K562 (cell line): ENCODE results near the gene NKX2-1. TPM values are rescaled to one million over a fixed set of nuclear protein-coding genes. Genes with fewer than 3 reads are reported as not detected.

ENCODE experiments used
- GATAD2A ChIP-seq: fragments of 450-650 bp; IDR thresholded peaks from 2 replicates; pipeline ENCODE4 v1.6.1; 2017
- HNRNPH1 ChIP-seq: fragments of 200-400 bp; formaldehyde crosslinking; optimal IDR thresholded peaks from 2 replicates; pipeline ENCODE3; 2017; ENCODE audit warnings: low read depth, mild to moderate bottlenecking, low read length, moderate library complexity
- KLF10 ChIP-seq: fragments of 250-450 bp; sonication (Bioruptor Pico); IDR thresholded peaks from 2 replicates; pipeline ENCODE4 v1.6.1; 2021; ENCODE audit warnings: matching md5 sums
- RFX1 ChIP-seq: fragments of 450-650 bp; IDR thresholded peaks from 2 replicates; pipeline ENCODE4 v1.6.1; 2016; ENCODE audit warnings: mild to moderate bottlenecking, moderate library complexity
- ZBTB8A ChIP-seq: fragments of 450-650 bp; IDR thresholded peaks from 2 replicates; pipeline ENCODE4 v1.6.1; 2018; ENCODE audit warnings: mild to moderate bottlenecking, moderate library complexity; ENCODE audit not compliant: partially characterized antibody
- ZNF24 ChIP-seq: fragments of 450-650 bp; IDR thresholded peaks from 2 replicates; pipeline ENCODE4 v1.6.1; 2016
- polyA plus RNA-seq, 8 experiments: library from polyadenylated mRNA; depleted of rRNA in 4 of 8; stranded (reverse) in 5 of 8; unstranded in 3 of 8; fragments of >200 nt; fragmentation: Nextera tagmentation in 2 of 8; fragmentation: Illumina TruSeq in 1 of 8; extraction: Ambion mirVana in 2 of 8; extraction: Trizol in 1 of 8; gene quantifications; 2 replicates each; pipeline versions ENCODE4 v1.2.1 to v1.2.3, GENCODE V29; 2011 to 2014; ENCODE audit warnings: inconsistent platforms in 1 of 8, missing spikeins in 1 of 8
- total RNA-seq, 7 experiments: library from RNA; depleted of rRNA in 6 of 7; stranded (reverse); fragments of >200 nt in 6 of 7; fragmentation: Illumina TruSeq in 2 of 7; extraction: Trizol in 2 of 7; gene quantifications; 2 replicates each; pipeline versions ENCODE4 v1.2.1 to v1.2.3, GENCODE V29; 2011 to 2021; ENCODE audit warnings: low replicate concordance in 1 of 7
- TF ChIP-seq, protein P1 (sequence below), 2 experiments: fragments of 150-350 bp in 1 of 2; IDR thresholded peaks; 2 replicates each; pipeline ENCODE4 v1.6.1; 2012 to 2016; ENCODE audit warnings: low read depth in 2 of 2, low read length in 2 of 2, mild to moderate bottlenecking in 1 of 2, moderate library complexity in 1 of 2
- TF ChIP-seq, protein P2 (sequence below): fragments of 250-450 bp; sonication (Bioruptor Pico); IDR thresholded peaks from 2 replicates; pipeline ENCODE4 v1.4.0; 2020

The NKX2-1 gene
- total and polyA plus RNA-seq, 9 of the 15 experiments (the other 6 are each of a cell fraction or from before 2014, with no cell fraction given) = 0.11 TPM; not detected in 8

DNA sequence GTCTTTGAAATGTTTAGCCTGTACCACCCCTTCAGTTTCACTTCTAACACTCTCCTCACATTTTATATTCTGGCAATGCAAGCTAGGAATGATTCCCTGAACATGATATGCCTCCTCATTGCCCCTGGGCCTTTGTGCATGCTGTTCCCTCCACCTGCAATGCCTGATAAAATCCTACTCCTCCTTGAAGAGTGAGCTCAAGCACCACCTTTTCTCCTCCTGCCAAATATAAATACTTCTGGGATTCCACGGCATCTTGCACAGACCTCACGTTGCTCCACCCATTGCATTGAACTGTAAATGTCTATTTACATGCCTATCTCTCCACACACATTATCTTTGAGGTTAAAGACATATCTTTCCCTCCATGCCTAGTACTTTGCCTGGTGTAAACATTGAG is 21.1 kb downstream of the NKX2-1 start (continued):
- TF ChIP-seq ZBTB8A (no peak), GATAD2A (no peak), ZNF24 (no peak), RFX1 (no peak), HNRNPH1 (no peak), KLF10 (CRISPR knock-in tag) (no peak)
- TF ChIP-seq, protein P1, sequence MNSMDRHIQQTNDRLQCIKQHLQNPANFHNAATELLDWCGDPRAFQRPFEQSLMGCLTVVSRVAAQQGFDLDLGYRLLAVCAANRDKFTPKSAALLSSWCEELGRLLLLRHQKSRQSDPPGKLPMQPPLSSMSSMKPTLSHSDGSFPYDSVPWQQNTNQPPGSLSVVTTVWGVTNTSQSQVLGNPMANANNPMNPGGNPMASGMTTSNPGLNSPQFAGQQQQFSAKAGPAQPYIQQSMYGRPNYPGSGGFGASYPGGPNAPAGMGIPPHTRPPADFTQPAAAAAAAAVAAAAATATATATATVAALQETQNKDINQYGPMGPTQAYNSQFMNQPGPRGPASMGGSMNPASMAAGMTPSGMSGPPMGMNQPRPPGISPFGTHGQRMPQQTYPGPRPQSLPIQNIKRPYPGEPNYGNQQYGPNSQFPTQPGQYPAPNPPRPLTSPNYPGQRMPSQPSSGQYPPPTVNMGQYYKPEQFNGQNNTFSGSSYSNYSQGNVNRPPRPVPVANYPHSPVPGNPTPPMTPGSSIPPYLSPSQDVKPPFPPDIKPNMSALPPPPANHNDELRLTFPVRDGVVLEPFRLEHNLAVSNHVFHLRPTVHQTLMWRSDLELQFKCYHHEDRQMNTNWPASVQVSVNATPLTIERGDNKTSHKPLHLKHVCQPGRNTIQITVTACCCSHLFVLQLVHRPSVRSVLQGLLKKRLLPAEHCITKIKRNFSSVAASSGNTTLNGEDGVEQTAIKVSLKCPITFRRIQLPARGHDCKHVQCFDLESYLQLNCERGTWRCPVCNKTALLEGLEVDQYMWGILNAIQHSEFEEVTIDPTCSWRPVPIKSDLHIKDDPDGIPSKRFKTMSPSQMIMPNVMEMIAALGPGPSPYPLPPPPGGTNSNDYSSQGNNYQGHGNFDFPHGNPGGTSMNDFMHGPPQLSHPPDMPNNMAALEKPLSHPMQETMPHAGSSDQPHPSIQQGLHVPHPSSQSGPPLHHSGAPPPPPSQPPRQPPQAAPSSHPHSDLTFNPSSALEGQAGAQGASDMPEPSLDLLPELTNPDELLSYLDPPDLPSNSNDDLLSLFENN (IDR thresholded peaks at IDR 0.05; ENCODE audit: low read depth in 2 of 2, low read length in 2 of 2) = no peak
- TF ChIP-seq, protein P2, sequence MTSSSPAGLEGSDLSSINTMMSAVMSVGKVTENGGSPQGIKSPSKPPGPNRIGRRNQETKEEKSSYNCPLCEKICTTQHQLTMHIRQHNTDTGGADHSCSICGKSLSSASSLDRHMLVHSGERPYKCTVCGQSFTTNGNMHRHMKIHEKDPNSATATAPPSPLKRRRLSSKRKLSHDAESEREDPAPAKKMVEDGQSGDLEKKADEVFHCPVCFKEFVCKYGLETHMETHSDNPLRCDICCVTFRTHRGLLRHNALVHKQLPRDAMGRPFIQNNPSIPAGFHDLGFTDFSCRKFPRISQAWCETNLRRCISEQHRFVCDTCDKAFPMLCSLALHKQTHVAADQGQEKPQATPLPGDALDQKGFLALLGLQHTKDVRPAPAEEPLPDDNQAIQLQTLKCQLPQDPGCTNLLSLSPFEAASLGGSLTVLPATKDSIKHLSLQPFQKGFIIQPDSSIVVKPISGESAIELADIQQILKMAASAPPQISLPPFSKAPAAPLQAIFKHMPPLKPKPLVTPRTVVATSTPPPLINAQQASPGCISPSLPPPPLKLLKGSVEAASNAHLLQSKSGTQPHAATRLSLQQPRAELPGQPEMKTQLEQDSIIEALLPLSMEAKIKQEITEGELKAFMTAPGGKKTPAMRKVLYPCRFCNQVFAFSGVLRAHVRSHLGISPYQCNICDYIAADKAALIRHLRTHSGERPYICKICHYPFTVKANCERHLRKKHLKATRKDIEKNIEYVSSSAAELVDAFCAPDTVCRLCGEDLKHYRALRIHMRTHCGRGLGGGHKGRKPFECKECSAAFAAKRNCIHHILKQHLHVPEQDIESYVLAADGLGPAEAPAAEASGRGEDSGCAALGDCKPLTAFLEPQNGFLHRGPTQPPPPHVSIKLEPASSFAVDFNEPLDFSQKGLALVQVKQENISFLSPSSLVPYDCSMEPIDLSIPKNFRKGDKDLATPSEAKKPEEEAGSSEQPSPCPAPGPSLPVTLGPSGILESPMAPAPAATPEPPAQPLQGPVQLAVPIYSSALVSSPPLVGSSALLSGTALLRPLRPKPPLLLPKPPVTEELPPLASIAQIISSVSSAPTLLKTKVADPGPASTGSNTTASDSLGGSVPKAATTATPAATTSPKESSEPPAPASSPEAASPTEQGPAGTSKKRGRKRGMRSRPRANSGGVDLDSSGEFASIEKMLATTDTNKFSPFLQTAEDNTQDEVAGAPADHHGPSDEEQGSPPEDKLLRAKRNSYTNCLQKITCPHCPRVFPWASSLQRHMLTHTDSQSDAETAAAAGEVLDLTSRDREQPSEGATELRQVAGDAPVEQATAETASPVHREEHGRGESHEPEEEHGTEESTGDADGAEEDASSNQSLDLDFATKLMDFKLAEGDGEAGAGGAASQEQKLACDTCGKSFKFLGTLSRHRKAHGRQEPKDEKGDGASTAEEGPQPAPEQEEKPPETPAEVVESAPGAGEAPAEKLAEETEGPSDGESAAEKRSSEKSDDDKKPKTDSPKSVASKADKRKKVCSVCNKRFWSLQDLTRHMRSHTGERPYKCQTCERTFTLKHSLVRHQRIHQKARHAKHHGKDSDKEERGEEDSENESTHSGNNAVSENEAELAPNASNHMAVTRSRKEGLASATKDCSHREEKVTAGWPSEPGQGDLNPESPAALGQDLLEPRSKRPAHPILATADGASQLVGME = no peak
- TF ChIP-seq, all 486 proteins: peak for 0
